GM23338 (cell line): Measurements from ENCODE around the gene RSU1. TPM values are rescaled to one million over a fixed set of nuclear protein-coding genes. Genes with fewer than 3 reads are reported as not detected.

Experiments used
- ATAC-seq: fragments of 200-7000 bp; cut with Tn5 transposase; 3 replicates; pipeline ENCODE4 v1.9.1; 2020
- DNase-seq: peaks from one replicate; pipeline ENCODE4 v3.0.0-alpha.2; 2015; ENCODE audit warnings: low spot score
- H2AFZ ChIP-seq: fragments of 200-600 bp; sonication (generic); 2 replicates; pipeline ENCODE4 v1.8.0; 2016; ENCODE audit warnings: antibody characterized with exemption, mild to moderate bottlenecking, moderate library complexity
- H3F3A ChIP-seq: fragments of 200-600 bp; sonication (generic); replicated peaks from 2 replicates; pipeline ENCODE4 v1.8.0; 2017; ENCODE audit warnings: antibody characterized with exemption, mixed run types, low read depth
- H3K27ac ChIP-seq: fragments of 200-600 bp; sonication (generic); 2 replicates; pipeline ENCODE4 v1.6.1; 2016; ENCODE audit warnings: low read depth
- H3K27me3 ChIP-seq: fragments of 200-600 bp; sonication (generic); 2 replicates; pipeline ENCODE4 v1.8.0; 2016; ENCODE audit warnings: mild to moderate bottlenecking, mixed run types, moderate library complexity; ENCODE audit not compliant: insufficient read depth
- H3K36me3 ChIP-seq: fragments of 200-600 bp; sonication (generic); 2 replicates; pipeline ENCODE4 v1.8.0; 2016; ENCODE audit warnings: mild to moderate bottlenecking; ENCODE audit not compliant: insufficient read depth
- H3K4me1 ChIP-seq: fragments of 200-600 bp; sonication (generic); 2 replicates; pipeline ENCODE4 v1.8.0; 2016; ENCODE audit warnings: mild to moderate bottlenecking, moderate library complexity; ENCODE audit not compliant: insufficient read depth
- H3K4me2 ChIP-seq: fragments of 200-600 bp; sonication (generic); 2 replicates; pipeline ENCODE4 v1.7.1; 2017; ENCODE audit warnings: mixed run types
- H3K4me3 ChIP-seq: fragments of 200-600 bp; sonication (generic); 2 replicates; pipeline ENCODE4 v1.6.1; 2016; ENCODE audit warnings: mixed run types
- H3K79me2 ChIP-seq: fragments of 200-600 bp; sonication (generic); replicated peaks from 2 replicates; pipeline ENCODE4 v1.8.0; 2017; ENCODE audit warnings: mild to moderate bottlenecking; ENCODE audit not compliant: insufficient read depth
- H3K9me2 ChIP-seq: fragments of 200-600 bp; sonication (generic); 2 replicates; pipeline ENCODE4 v1.8.0; 2017; ENCODE audit not compliant: insufficient read depth
- H4K20me1 ChIP-seq: fragments of 200-600 bp; sonication (generic); replicated peaks from 2 replicates; pipeline ENCODE4 v1.8.0; 2017; ENCODE audit warnings: mild to moderate bottlenecking; ENCODE audit not compliant: insufficient read depth
- H3K27ac Mint-ChIP-seq: 2 replicates; pipeline ENCODE4 v1.8.0; 2020; ENCODE audit warnings: inconsistent platforms, mild to moderate bottlenecking, moderate library complexity, mixed read lengths
- H3K27me3 Mint-ChIP-seq: 3 replicates; pipeline ENCODE4 v1.8.0; 2022; ENCODE audit warnings: low read depth, mild to moderate bottlenecking, moderate library complexity, mixed read lengths, inconsistent platforms; ENCODE audit not compliant: insufficient read depth, poor library complexity
- H3K36me3 Mint-ChIP-seq: 3 replicates; pipeline ENCODE4 v1.8.0; 2021; ENCODE audit warnings: low read depth, mild to moderate bottlenecking, inconsistent platforms, moderate library complexity, mixed read lengths
- H3K4me1 Mint-ChIP-seq: 3 replicates; pipeline ENCODE4 v1.8.0; 2020; ENCODE audit warnings: mild to moderate bottlenecking, inconsistent platforms, mixed read lengths
- H3K4me3 Mint-ChIP-seq: 3 replicates; pipeline ENCODE4 v1.8.0; 2021; ENCODE audit warnings: moderate library complexity, mild to moderate bottlenecking, inconsistent platforms, mixed read lengths
- H3K9me3 Mint-ChIP-seq: 3 replicates; pipeline ENCODE4 v1.8.0; 2020; ENCODE audit warnings: moderate library complexity, mild to moderate bottlenecking, inconsistent platforms, mixed read lengths
- CREB1 ChIP-seq: fragments of 250-450 bp; sonication (Bioruptor Pico); IDR thresholded peaks from 2 replicates; pipeline ENCODE4 v1.5.0; 2020; ENCODE audit warnings: low read depth, mild to moderate bottlenecking, moderate library complexity
- EZH2 ChIP-seq: fragments of 200-600 bp; sonication (generic); IDR thresholded peaks from one replicate; pipeline ENCODE4 v1.8.0; 2017; ENCODE audit warnings: antibody characterized with exemption, mild to moderate bottlenecking, low read depth; ENCODE audit not compliant: unreplicated experiment
- EZH2phosphoT487 ChIP-seq: fragments of 200-600 bp; sonication (generic); IDR thresholded peaks from one replicate; pipeline ENCODE4 v1.8.1; 2018; ENCODE audit warnings: antibody characterized with exemption; ENCODE audit not compliant: unreplicated experiment
- JUNB ChIP-seq: IDR thresholded peaks from one replicate; pipeline ENCODE4 v1.6.1; 2016; ENCODE audit warnings: antibody characterized with exemption; ENCODE audit not compliant: unreplicated experiment
- POLR2AphosphoS5 ChIP-seq: IDR thresholded peaks from 2 replicates; pipeline ENCODE4 v1.6.1; 2016; ENCODE audit warnings: antibody characterized with exemption, low read depth
- STAT1 ChIP-seq: IDR thresholded peaks from one replicate; pipeline ENCODE4 v1.6.1; 2016; ENCODE audit warnings: antibody characterized with exemption; ENCODE audit not compliant: unreplicated experiment
- ZNF114 ChIP-seq: fragments of 250-450 bp; sonication (Bioruptor Pico); IDR thresholded peaks from 2 replicates; pipeline ENCODE4 v1.5.0; 2020; ENCODE audit warnings: mild to moderate bottlenecking, moderate library complexity
- polyA plus RNA-seq: library from polyadenylated mRNA; unstranded; fragments of >200 nt; fragmentation: Nextera tagmentation; extraction: Ambion mirVana; gene quantifications from 2 replicates; pipeline ENCODE4 v1.2.1, GENCODE V29; 2016
- total RNA-seq: library from RNA; depleted of rRNA; stranded (reverse); fragments of >200 nt; shearing (Covaris generic); gene quantifications from 2 replicates; pipeline ENCODE4 v1.2.3, GENCODE V29; 2014
- TF ChIP-seq, protein P1 (sequence below): IDR thresholded peaks from one replicate; pipeline ENCODE4 v1.6.1; 2018; ENCODE audit warnings: antibody characterized with exemption; ENCODE audit not compliant: unreplicated experiment
- TF ChIP-seq, protein P2 (sequence below): IDR thresholded peaks from 2 replicates; pipeline ENCODE4 v1.6.1; 2016; ENCODE audit warnings: antibody characterized with exemption

Gene RSU1
- total and polyA plus RNA-seq, 2 experiments from 2014 or later, result 62.7 to 96.2 TPM

DNA sequence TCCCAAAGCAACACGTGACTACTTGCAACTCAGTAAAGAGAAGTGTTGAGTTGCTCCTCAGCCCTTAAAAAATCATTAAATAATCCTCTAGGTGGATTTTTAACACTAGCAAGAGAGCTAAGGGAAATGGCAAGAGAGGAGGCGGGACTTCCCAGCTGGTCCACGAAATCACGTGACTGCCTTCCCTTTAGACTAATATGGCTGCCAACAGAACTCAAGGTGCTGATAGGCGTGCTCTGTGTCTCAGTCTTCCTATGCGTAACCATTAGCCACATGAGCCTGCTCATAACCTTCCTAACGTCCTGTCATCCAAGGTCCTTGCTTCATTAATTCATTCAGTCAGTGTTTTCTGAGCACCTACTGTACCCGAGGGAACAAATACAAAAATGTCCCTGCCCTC is 66.0 kb downstream of the RSU1 start (continued):
- TF ChIP-seq, protein P1, sequence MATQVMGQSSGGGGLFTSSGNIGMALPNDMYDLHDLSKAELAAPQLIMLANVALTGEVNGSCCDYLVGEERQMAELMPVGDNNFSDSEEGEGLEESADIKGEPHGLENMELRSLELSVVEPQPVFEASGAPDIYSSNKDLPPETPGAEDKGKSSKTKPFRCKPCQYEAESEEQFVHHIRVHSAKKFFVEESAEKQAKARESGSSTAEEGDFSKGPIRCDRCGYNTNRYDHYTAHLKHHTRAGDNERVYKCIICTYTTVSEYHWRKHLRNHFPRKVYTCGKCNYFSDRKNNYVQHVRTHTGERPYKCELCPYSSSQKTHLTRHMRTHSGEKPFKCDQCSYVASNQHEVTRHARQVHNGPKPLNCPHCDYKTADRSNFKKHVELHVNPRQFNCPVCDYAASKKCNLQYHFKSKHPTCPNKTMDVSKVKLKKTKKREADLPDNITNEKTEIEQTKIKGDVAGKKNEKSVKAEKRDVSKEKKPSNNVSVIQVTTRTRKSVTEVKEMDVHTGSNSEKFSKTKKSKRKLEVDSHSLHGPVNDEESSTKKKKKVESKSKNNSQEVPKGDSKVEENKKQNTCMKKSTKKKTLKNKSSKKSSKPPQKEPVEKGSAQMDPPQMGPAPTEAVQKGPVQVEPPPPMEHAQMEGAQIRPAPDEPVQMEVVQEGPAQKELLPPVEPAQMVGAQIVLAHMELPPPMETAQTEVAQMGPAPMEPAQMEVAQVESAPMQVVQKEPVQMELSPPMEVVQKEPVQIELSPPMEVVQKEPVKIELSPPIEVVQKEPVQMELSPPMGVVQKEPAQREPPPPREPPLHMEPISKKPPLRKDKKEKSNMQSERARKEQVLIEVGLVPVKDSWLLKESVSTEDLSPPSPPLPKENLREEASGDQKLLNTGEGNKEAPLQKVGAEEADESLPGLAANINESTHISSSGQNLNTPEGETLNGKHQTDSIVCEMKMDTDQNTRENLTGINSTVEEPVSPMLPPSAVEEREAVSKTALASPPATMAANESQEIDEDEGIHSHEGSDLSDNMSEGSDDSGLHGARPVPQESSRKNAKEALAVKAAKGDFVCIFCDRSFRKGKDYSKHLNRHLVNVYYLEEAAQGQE, result no peak
- TF ChIP-seq, protein P2, sequence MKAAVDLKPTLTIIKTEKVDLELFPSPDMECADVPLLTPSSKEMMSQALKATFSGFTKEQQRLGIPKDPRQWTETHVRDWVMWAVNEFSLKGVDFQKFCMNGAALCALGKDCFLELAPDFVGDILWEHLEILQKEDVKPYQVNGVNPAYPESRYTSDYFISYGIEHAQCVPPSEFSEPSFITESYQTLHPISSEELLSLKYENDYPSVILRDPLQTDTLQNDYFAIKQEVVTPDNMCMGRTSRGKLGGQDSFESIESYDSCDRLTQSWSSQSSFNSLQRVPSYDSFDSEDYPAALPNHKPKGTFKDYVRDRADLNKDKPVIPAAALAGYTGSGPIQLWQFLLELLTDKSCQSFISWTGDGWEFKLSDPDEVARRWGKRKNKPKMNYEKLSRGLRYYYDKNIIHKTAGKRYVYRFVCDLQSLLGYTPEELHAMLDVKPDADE, result no peak
- no peak for TF ChIP-seq POLR2AphosphoS5
- TF ChIP-seq JUNB, result no peak

- Mint-ChIP-seq H3K4me3 (no peak overlapping the region), H3K27ac (no peak overlapping the region), H3K4me1 (no peaks in the 10 kb centered on the region), H3K27me3 (no peaks in the 10 kb centered on the region), H3K9me3 (no peaks in the 10 kb centered on the region), H3K36me3 (peaks cover 15% of the 10 kb centered on the region)
- no peaks in the 10 kb centered on the region for H4K20me1 ChIP-seq
- H3K36me3 ChIP-seq, result no peaks in the 10 kb centered on the region
- no peak overlapping the region for H3K4me3 ChIP-seq
- TF ChIP-seq CREB1 (CRISPR knock-in tag) (no peak), POLR2AphosphoS5 (no peak), JUNB (no peak), STAT1 (no peak)
- H3K79me2 ChIP-seq, result no peaks in the 10 kb centered on the region
- H2AFZ ChIP-seq, result no peak overlapping the region
- H3K27ac ChIP-seq, result no peak overlapping the region
- no peak overlapping the region for H3K4me2 ChIP-seq
- H3K4me1 ChIP-seq, result no peaks in the 10 kb centered on the region
- no peaks in the 10 kb centered on the region for H3F3A ChIP-seq
- no peaks in the 10 kb centered on the region for H3K27me3 ChIP-seq
- no peaks in the 10 kb centered on the region for H3K9me2 ChIP-seq
- DNase-seq (no peak), ATAC-seq (no peak)
Observed at GRCh38 chr10:16750461-16750860, 66.8 kb downstream of the RSU1 start.

DNA sequence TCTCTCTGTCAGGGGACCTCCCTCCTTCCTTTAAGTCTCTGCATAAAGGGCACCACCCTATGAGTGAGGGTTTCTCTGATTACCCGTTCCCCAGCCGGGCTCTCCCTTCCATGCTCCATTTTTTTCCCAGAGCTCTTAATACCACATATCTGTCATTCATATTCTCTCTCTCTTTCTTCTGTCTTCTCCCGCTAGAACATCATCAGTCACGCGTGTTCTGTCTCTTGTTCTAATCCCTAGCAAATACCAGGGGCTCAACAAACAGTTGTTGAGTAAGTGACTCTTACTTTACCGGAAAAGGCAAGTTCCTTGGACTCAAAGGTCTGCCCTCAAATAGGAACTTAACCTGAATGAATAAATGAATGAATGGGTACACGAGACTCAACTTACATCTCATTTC is 68.5 kb downstream of the RSU1 start:
- no peak for ATAC-seq
- no peak for TF ChIP-seq CREB1 (CRISPR knock-in tag)
- no peak for TF ChIP-seq POLR2AphosphoS5
- TF ChIP-seq EZH2, result no peak
- no peak for TF ChIP-seq EZH2phosphoT487
- TF ChIP-seq ZNF114 (CRISPR knock-in tag), result no peak

More for the DNA sequence above, 68.5 kb downstream of the RSU1 start:
- Mint-ChIP-seq H3K4me1 (no peaks in the 10 kb centered on the region), H3K36me3 (peaks cover 15% of the 10 kb centered on the region), H3K27me3 (no peaks in the 10 kb centered on the region), H3K27ac (no peak overlapping the region), H3K4me3 (no peak overlapping the region), H3K9me3 (no peaks in the 10 kb centered on the region)
- no peak overlapping the region for H3K27ac ChIP-seq
- DNase-seq, result no peak
- H3K4me2 ChIP-seq, result no peak overlapping the region
- H3K79me2 ChIP-seq, result no peaks in the 10 kb centered on the region
- no peaks in the 10 kb centered on the region for H3F3A ChIP-seq
- H2AFZ ChIP-seq, result no peak overlapping the region
- H3K4me3 ChIP-seq, result no peak overlapping the region
- H3K27me3 ChIP-seq, result no peaks in the 10 kb centered on the region
- no peaks in the 10 kb centered on the region for H3K9me2 ChIP-seq
- no peaks in the 10 kb centered on the region for H3K4me1 ChIP-seq
- H4K20me1 ChIP-seq, result no peaks in the 10 kb centered on the region
- no peaks in the 10 kb centered on the region for H3K36me3 ChIP-seq
